SH-SY5Y (cell line): Measurements from ENCODE around the gene CALCB.

ENCODE experiments used
- GATA2 ChIP-seq: IDR thresholded peaks from 2 replicates; pipeline ENCODE4 v1.6.1; 2011; ENCODE audit warnings: mild to moderate bottlenecking, low read depth, low read length
- GATA3 ChIP-seq: IDR thresholded peaks from 2 replicates; pipeline ENCODE4 v1.6.1; 2011; ENCODE audit warnings: low read depth, mild to moderate bottlenecking, low read length, moderate library complexity

- TF ChIP-seq GATA2 (no peak), GATA3 (no peak)
Measured at GRCh38 chr11:15035283-15035682, 38.1 kb upstream of the CALCB start.
